Activated T-cell treated with anti-CD3 and anti-CD28 coated beads, Interleukin-2, amount 50 U/mL, for 72 hours (primary cell): ENCODE data around the gene AKAP6. TPM values are rescaled to one million over a fixed set of nuclear protein-coding genes. Genes with fewer than 3 reads are reported as not detected.

ENCODE experiments used
- ATAC-seq, 2 donors: fragments of 150-1000 bp; cut with Tn5 transposase; replicated peaks in 1 of 2; 2 replicates each; pipeline ENCODE4 v1.10.0; 2021; ENCODE audit warnings: moderate library complexity in 2 of 2, mild to moderate bottlenecking in 1 of 2
- DNase-seq, 2 donors: peaks; one replicate each; pipeline ENCODE4 v3.0.0; 2021 to 2022; ENCODE audit warnings: mixed read lengths in 1 of 2
- H3K27ac Mint-ChIP-seq: one replicate; pipeline ENCODE4 v1.8.0; 2022; ENCODE audit warnings: mild to moderate bottlenecking, moderate library complexity, mixed read lengths
- H3K27me3 Mint-ChIP-seq: one replicate; pipeline ENCODE4 v1.8.0; 2022; ENCODE audit warnings: low read depth, mixed read lengths
- H3K36me3 Mint-ChIP-seq, 2 donors: one replicate each; pipeline ENCODE4 v1.8.0; 2022; ENCODE audit warnings: mixed read lengths in 2 of 2, mild to moderate bottlenecking in 1 of 2; ENCODE audit not compliant: insufficient read depth in 2 of 2
- H3K4me1 Mint-ChIP-seq: one replicate; pipeline ENCODE4 v1.8.0; 2022; ENCODE audit warnings: low read depth, mixed read lengths
- H3K4me3 Mint-ChIP-seq, 2 donors: one replicate each; pipeline ENCODE4 v1.8.0; 2022; ENCODE audit warnings: mild to moderate bottlenecking in 2 of 2, mixed read lengths in 2 of 2, moderate library complexity in 2 of 2
- H3K9me3 Mint-ChIP-seq, 2 donors: one replicate each; pipeline ENCODE4 v1.8.0; 2022; ENCODE audit warnings: mixed read lengths in 2 of 2
- total RNA-seq, 2 donors: library from RNA; stranded (reverse); gene quantifications; one replicate each; pipeline ENCODE4 v1.2.3, GENCODE V29; 2022

Gene AKAP6
- total RNA-seq, 2 donors from 2014 or later = 3.6 to 3.9 TPM

GRCh38 chr14:32823706-32824105 lies 494.6 kb downstream of the AKAP6 start:
- Mint-ChIP-seq H3K4me1 (no peaks in the 10 kb centered on the region), H3K4me3 (no peak overlapping the region), H3K27me3 (no peaks in the 10 kb centered on the region), H3K27ac (no peak overlapping the region), H3K9me3 (peaks cover 0 to 2% of the 10 kb centered on the region in 2 donors), H3K36me3 (peaks cover 0 to 2% of the 10 kb centered on the region in 2 donors)
- ATAC-seq = no peak
- DNase-seq = no peak

- H3K9me3 Mint-ChIP-seq = peaks cover 0 to 2% of the 10 kb centered on the region in 2 donors
- H3K27me3 Mint-ChIP-seq = no peaks in the 10 kb centered on the region
- H3K36me3 Mint-ChIP-seq = peaks cover 0 to 2% of the 10 kb centered on the region in 2 donors
- H3K4me3 Mint-ChIP-seq = no peak overlapping the region
- no peaks in the 10 kb centered on the region for H3K4me1 Mint-ChIP-seq
- ATAC-seq = no peak
- H3K27ac Mint-ChIP-seq = no peak overlapping the region
- no peak for DNase-seq
Measured at GRCh38 chr14:32824195-32824594, 495.1 kb downstream of the AKAP6 start.

- ATAC-seq (no peak), DNase-seq (no peak)
- Mint-ChIP-seq H3K27me3 (no peaks in the 10 kb centered on the region), H3K36me3 (no peaks in the 10 kb centered on the region), H3K27ac (no peak overlapping the region), H3K4me3 (no peak overlapping the region), H3K9me3 (peaks cover 0 to 3% of the 10 kb centered on the region in 2 donors), H3K4me1 (no peaks in the 10 kb centered on the region)
Measured at GRCh38 chr14:32825058-32825457, 496.0 kb downstream of the AKAP6 start.

GRCh38 chr14:32826404-32827082 lies 497.4 kb downstream of the AKAP6 start:
- Mint-ChIP-seq H3K9me3 (peaks cover 0 to 4% of the 10 kb centered on the region in 2 donors), H3K4me3 (no peak overlapping the region), H3K27ac (no peak overlapping the region), H3K36me3 (no peaks in the 10 kb centered on the region), H3K27me3 (no peaks in the 10 kb centered on the region), H3K4me1 (no peaks in the 10 kb centered on the region)
- ATAC-seq = no peak
- DNase-seq = no peak

GRCh38 chr14:32827514-32827913 lies 498.4 kb downstream of the AKAP6 start:
- Mint-ChIP-seq H3K9me3 (peaks cover 0 to 4% of the 10 kb centered on the region in 2 donors), H3K27me3 (no peaks in the 10 kb centered on the region), H3K36me3 (no peaks in the 10 kb centered on the region), H3K4me1 (no peaks in the 10 kb centered on the region), H3K4me3 (no peak overlapping the region), H3K27ac (no peak overlapping the region)
- no peak for ATAC-seq
- no peak for DNase-seq

GRCh38 chr14:32835924-32836323 lies 506.8 kb downstream of the AKAP6 start:
- ATAC-seq (no peak), DNase-seq (no peak)
- Mint-ChIP-seq H3K4me3 (no peak overlapping the region), H3K4me1 (no peaks in the 10 kb centered on the region), H3K27me3 (no peaks in the 10 kb centered on the region), H3K36me3 (no peaks in the 10 kb centered on the region), H3K27ac (no peak overlapping the region), H3K9me3 (peaks cover 2 to 4% of the 10 kb centered on the region in 2 donors)

- Mint-ChIP-seq H3K27ac (no peak overlapping the region), H3K9me3 (peaks cover 4 to 6% of the 10 kb centered on the region in 2 donors), H3K27me3 (no peaks in the 10 kb centered on the region), H3K4me1 (no peaks in the 10 kb centered on the region), H3K36me3 (peaks cover 0 to 2% of the 10 kb centered on the region in 2 donors), H3K4me3 (no peak overlapping the region)
- ATAC-seq (no peak), DNase-seq (no peak)
Measured at GRCh38 chr14:32841698-32842097, 512.6 kb downstream of the AKAP6 start.

GRCh38 chr14:32846821-32847365 lies 517.8 kb downstream of the AKAP6 start:
- H3K36me3 Mint-ChIP-seq = no peaks in the 10 kb centered on the region
- ATAC-seq (no peak), DNase-seq (no peak)
- H3K27me3 Mint-ChIP-seq = no peaks in the 10 kb centered on the region
- H3K4me3 Mint-ChIP-seq = no peak overlapping the region
- H3K9me3 Mint-ChIP-seq = peaks cover 6 to 8% of the 10 kb centered on the region in 2 donors
- no peaks in the 10 kb centered on the region for H3K4me1 Mint-ChIP-seq
- no peak overlapping the region for H3K27ac Mint-ChIP-seq

- no peaks in the 10 kb centered on the region for H3K27me3 Mint-ChIP-seq
- ATAC-seq = no peak
Measured at GRCh38 chr14:32847867-32848266, 518.8 kb downstream of the AKAP6 start.

GRCh38 chr14:32865827-32866376 lies 536.8 kb downstream of the AKAP6 start:
- Mint-ChIP-seq H3K4me3 (no peak overlapping the region), H3K27ac (no peak overlapping the region), H3K27me3 (no peaks in the 10 kb centered on the region), H3K4me1 (no peaks in the 10 kb centered on the region), H3K9me3 (peaks cover 2 to 4% of the 10 kb centered on the region in 2 donors), H3K36me3 (peaks cover 0 to 2% of the 10 kb centered on the region in 2 donors)
- no peak for DNase-seq
- ATAC-seq = no peak

More at GRCh38 chr14:32847867-32848266, 518.8 kb downstream of the AKAP6 start:
- Mint-ChIP-seq H3K27ac (no peak overlapping the region), H3K4me3 (no peak overlapping the region), H3K4me1 (no peaks in the 10 kb centered on the region), H3K36me3 (no peaks in the 10 kb centered on the region), H3K9me3 (peaks cover 6 to 10% of the 10 kb centered on the region in 2 donors)
- DNase-seq = no peak

- peaks cover 8 to 12% of the 10 kb centered on the region in 2 donors for H3K9me3 Mint-ChIP-seq
- DNase-seq = no peak
- peaks cover 0 to 1% of the 10 kb centered on the region in 2 donors for H3K36me3 Mint-ChIP-seq
Measured at GRCh38 chr14:32883188-32883587, 554.1 kb downstream of the AKAP6 start.

More at GRCh38 chr14:32883188-32883587, 554.1 kb downstream of the AKAP6 start:
- ATAC-seq = no peak
- Mint-ChIP-seq H3K27ac (no peak overlapping the region), H3K4me1 (no peaks in the 10 kb centered on the region), H3K4me3 (no peak overlapping the region), H3K27me3 (no peaks in the 10 kb centered on the region)
